Retinal pigment epithelial cell (primary cell): ENCODE measurements around the gene UBN2.
"Not testable (repeated sequence)": the region's sequence is repeated elsewhere in the genome, so short reads cannot be mapped to it uniquely, and the experiment has no call there.

Experiments
- DNase-seq: peaks from one replicate; pipeline ENCODE4 v3.0.0-alpha.2; 2010; ENCODE audit warnings: low read depth
- H3K4me3 ChIP-seq: 2 replicates; pipeline ENCODE4 v1.5.1; 2011; ENCODE audit warnings: mild to moderate bottlenecking, low read length, control low read depth, moderate library complexity
- TF ChIP-seq, protein P1 (sequence below): conservative IDR thresholded peaks from 2 replicates; pipeline ENCODE4 v1.5.1; 2011; ENCODE audit warnings: low read depth, low read length, control low read depth, inconsistent platforms

Gene UBN2

DNA sequence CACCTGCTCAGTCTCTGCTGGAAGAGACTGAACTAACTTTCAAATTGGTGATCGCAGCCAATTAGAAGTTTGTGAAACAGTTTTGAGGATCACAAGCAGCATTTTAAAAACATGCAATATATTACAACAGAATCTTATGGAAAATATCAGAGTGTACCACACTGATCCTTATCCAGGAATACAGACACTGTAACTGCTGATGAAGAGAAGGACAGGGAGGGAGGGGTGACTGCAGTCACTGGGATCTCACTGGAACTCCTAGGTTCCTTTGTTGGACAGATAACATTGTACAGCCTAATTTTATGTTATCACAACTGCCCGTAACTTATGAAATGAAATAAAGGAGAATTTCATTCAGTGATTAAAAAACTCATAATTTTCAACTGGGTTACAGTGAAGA is 6.8 kb upstream of the UBN2 start:
- no peak overlapping the region for H3K4me3 ChIP-seq
- TF ChIP-seq, protein P1, sequence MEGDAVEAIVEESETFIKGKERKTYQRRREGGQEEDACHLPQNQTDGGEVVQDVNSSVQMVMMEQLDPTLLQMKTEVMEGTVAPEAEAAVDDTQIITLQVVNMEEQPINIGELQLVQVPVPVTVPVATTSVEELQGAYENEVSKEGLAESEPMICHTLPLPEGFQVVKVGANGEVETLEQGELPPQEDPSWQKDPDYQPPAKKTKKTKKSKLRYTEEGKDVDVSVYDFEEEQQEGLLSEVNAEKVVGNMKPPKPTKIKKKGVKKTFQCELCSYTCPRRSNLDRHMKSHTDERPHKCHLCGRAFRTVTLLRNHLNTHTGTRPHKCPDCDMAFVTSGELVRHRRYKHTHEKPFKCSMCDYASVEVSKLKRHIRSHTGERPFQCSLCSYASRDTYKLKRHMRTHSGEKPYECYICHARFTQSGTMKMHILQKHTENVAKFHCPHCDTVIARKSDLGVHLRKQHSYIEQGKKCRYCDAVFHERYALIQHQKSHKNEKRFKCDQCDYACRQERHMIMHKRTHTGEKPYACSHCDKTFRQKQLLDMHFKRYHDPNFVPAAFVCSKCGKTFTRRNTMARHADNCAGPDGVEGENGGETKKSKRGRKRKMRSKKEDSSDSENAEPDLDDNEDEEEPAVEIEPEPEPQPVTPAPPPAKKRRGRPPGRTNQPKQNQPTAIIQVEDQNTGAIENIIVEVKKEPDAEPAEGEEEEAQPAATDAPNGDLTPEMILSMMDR: no peak
- DNase-seq: no peak

DNA sequence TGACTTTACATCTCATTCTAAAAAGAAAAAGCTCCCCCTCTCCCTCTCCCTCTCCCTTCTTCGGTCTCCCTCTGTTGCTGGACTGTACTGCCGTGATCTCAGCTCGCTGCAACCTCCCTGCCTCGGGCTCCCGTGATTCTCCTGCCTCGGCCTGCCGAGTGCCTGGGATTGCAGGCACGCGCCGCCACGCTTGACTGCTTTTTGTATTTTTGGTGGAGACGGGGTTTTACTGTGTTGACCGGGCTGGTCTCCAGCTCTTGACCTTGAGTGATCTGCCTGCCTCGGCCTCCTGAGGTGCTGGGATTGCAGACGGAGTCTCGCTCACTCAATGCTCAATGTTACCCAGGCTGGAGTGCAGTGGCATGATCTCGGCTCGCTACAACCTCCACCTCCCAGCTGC is 6.2 kb upstream of the UBN2 start:
- not testable (repeated sequence) for DNase-seq, H3K4me3 ChIP-seq

DNA sequence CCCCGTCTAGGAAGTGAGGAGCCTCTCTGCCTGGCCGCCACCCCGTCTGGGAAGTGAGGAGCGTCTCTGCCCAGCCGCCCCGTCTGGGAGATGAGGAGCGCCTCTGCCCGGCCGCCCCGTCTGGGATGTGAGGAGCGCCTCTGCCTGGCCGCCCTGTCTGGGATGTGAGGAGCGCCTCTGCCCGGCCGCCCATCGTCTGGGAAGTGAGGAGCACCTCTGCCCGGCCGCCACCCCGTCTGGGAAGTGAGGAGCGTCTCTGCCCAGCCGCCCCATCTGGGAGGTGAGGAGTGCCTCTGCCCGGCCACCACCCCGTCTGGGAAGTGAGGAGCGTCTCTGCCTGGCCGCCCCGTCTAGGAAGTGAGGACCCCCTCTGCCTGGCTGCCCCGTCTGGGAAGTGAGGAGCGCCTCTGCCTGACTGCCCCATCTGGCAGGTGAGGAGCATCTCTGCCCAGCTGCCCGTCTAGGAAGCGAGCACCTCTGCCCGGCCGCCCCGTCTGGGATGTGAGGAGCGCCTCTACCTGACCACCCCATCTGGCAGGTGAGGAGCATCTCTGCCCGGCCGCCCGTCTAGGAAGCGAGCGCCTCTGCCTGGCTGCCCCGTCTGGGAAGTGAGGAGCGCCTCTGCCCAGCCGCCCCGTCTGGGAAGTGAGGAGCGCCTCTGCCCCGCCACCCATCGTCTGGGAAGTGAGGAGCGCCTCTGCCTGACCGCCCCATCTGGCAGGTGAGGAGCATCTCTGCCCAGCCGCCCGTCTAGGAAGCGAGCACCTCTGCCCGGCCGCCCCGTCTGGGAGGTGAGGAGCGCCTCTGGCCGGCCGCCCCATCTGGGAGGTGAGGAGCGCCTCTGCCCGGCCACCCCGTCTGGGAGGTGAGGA is 5.5 kb upstream of the UBN2 start:
- not testable (repeated sequence) for H3K4me3 ChIP-seq, DNase-seq

DNA sequence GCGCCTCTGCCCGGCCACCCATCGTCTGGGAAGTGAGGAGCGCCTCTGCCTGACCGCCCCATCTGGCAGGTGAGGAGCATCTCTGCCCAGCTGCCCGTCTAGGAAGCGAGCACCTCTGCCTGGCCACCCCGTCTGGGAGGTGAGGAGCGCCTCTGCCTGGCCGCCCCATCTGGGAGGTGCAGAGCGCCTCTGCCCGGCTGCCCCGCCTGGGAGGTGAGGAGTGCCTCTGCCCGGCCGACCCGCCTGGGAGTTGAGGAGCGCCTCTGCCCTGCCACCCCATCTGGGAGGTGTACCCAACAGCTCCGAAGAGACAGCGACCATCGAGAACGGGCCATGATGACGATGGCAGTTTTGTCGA is 4.9 kb upstream of the UBN2 start:
- not testable (repeated sequence) for DNase-seq, H3K4me3 ChIP-seq

DNA sequence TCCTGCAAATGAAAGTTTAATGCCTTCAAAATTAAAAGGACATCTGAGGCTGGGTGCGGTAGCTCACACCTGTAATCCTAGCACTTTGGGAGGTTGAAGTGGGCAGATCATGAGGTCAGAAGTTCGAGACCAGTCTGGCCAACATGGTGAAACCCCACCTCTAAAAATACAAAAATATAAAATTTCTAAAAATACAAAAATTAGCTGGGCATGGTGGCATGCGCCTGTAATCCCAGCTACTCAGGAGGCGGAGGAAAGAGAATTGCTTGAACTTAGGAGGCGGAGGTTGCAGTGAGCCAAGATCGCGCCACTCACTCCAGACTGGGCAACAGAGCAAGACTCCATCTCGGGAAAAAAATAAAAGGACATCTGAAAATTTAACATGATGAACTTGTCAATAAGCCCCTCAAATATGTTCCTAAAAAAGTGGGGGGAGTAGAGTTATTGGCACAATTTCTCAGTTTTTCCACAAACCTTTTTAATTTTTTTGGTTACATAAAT is 4.0 kb upstream of the UBN2 start:
- DNase-seq, H3K4me3 ChIP-seq: not testable (repeated sequence)

DNA sequence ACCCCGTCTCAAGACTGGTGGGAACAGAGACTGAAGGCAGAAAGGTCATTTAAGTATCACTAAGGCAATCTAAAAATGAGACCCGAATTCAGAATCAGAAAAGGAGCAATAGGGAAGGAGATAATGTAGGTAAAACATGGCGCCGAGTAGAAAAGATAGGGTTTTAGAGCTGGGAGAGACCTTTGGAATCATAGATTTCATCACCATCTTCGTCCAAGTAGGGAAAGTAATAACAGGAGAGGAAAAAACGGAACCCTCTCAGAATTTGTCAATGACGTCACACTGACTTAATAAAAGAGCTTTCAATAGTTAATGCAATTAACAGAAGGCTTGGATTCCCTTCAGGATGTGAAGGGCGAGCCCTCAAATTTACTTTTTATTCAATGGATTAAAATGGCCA is 1.0 kb upstream of the UBN2 start:
- peak overlapping the region; percentile 93 for H3K4me3 ChIP-seq
- TF ChIP-seq, protein P1: no peak
- no peak for DNase-seq

DNA sequence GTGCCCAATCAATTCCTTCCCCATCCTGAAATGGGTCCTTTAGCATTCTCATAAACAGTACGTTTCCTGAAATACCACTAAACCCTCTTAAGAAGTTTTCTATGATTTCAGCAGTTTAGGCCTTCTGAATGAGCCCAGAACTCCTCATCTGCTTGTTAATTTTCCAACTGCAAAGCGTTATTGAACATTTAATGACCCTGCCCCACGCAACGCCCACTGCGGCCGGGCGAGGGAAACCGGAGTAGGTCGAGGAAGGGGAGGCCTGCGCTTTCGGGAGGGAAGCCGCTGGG is 608 bp upstream of the UBN2 start:
- peak overlapping the region; percentile 93 for H3K4me3 ChIP-seq
- TF ChIP-seq, protein P1: no peak
- DNase-seq: no peak

DNA sequence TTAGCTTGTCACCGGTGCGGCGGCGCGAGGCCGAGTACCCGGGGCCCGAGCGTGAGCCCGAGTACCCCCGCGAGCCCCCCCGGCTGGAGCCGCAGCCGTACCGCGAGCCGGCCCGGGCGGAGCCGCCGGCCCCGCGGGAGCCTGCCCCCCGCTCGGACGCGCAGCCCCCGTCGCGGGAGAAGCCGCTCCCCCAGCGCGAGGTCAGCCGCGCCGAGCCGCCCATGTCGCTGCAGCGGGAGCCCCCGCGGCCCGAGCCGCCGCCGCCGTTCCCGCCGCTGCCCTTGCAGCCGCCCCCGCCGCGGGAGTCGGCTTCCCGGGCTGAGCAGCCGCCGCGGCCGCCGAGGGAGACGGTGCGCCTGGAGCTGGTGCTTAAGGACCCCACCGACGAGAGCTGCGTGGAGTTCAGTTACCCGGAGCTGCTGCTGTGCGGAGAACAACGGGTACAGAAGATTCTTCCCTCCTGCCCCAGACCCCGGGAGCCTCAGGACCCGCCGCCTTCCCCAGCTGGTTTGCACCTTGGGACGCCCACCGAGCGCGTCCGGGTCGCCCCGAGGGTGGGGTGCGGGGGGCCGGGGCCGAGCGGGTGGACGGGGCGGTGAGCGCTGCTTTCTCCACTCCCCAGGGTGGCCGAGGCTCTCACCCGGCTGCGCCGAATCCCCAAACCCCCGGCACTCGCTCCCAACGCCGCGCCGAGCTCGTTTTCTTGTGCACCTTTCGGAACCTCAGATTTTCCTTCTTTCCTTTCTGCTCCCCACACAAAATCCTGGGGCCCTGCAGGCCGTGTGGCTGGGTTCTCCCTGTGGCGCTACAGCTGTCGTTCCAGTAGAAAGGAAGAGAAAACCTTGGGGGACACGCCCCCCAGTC is 708 bp downstream of the UBN2 start:
- TF ChIP-seq, protein P1: no peak
- H3K4me3 ChIP-seq: peak overlapping the region; percentile 93
- no peak for DNase-seq

DNA sequence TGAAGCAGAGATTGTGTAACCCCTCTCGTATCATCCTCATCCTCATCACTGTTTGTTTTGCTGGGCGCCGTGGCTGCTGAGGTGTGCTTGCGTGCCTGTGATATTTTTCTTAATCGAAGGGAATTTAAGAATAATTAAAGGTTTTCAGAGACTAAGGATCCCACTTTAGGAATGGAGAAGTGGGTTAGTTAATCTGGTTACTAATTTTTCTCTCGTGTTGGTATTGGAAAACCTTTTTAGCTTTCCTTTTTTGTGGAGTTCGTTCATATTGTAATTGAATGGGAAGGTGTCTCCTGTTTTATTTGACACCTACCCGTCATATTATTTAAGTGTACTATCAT is 1.3 kb downstream of the UBN2 start:
- DNase-seq: no peak
- H3K4me3 ChIP-seq: peak overlapping the region; percentile 93
- TF ChIP-seq, protein P1: no peak
